Mucosa of descending colon (tissue), 3 donors: ENCODE measurements around the gene CPSF4L. TPM values are rescaled to one million over a fixed set of nuclear protein-coding genes. Genes with fewer than 3 reads are reported as not detected.

Experiments used
- ATAC-seq: fragments of 200-7000 bp; cut with Tn5 transposase; one replicate; pipeline ENCODE4 v1.9.1; 2020; ENCODE audit warnings: mild to moderate bottlenecking, moderate library complexity
- DNase-seq, 3 donors: peaks; one replicate each; pipeline ENCODE4 v3.0.0-alpha.2; 2020
- H3K36me3 ChIP-seq: fragments of 200-600 bp; one replicate; pipeline ENCODE4 v1.8.0; 2021; ENCODE audit warnings: low read depth, mild to moderate bottlenecking
- H3K4me1 ChIP-seq: fragments of 200-600 bp; one replicate; pipeline ENCODE4 v1.8.0; 2021; ENCODE audit warnings: low read depth, mild to moderate bottlenecking
- H3K4me3 ChIP-seq: fragments of 200-600 bp; one replicate; pipeline ENCODE4 v1.8.0; 2021; ENCODE audit warnings: mild to moderate bottlenecking
- H3K9me3 ChIP-seq: fragments of 200-600 bp; one replicate; pipeline ENCODE4 v1.8.0; 2021; ENCODE audit warnings: mild to moderate bottlenecking
- intact Hi-C, 2 donors: fragments of 100-400 bp; cut with DNase I in 1 of 2; cut with micrococcal nuclease in 1 of 2; formaldehyde crosslinking; loops; one replicate each; pipeline versions ENCODE4 v1.11.0 to v1.11.1; 2022; cut with DNase I, micrococcal nuclease
- total RNA-seq, 3 donors: library from RNA; stranded (reverse); fragmentation: NEBNext Ultra II Directional in 2 of 3; extraction: Animal tissue kit (Norgen Biotek cat#: 25700) in 2 of 3; gene quantifications; one replicate each; pipeline versions ENCODE4 v1.2.1 to v1.2.4, GENCODE V29; 2021 to 2023
- TF ChIP-seq, protein P1 (sequence below): fragments of 200-600 bp; IDR thresholded peaks from one replicate; pipeline ENCODE4 v1.8.0; 2022; ENCODE audit warnings: antibody characterized with exemption, mild to moderate bottlenecking
- donor health status: DM: no; HTN: no; CAD: no; lungs with moderate emphysema.
- donor health status: DM: no; HTN: no; CAD: no.
- donor health status: DM: no; HTN: yes; CAD: no.

The CPSF4L gene
- total RNA-seq, 3 donors from 2014 or later, result not detected

DNA sequence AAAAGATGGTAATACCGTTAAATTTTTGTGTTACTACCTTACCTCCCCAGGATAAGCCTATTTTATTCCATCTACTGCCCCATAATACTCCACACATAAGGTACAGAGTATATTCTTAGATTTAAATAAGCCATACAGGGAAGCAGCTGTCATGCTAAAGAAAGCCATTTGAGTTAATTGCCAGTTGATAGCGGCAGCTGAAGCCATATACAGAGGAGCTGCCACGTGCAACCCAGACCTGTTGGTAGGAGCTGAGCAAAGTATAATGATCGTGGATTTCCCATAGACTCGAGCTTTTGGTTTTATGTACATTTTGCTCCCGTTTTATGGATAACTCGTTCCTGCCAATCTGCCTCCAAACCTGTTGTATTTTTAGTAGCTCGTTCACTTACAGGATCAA lies 12.0 kb downstream of the CPSF4L start:
- no peaks in the 10 kb centered on the region for H3K4me1 ChIP-seq
- intact Hi-C loops, result no loop called here
- no peaks in the 10 kb centered on the region for H3K36me3 ChIP-seq
- no peak overlapping the region for H3K4me3 ChIP-seq
- no peaks in the 10 kb centered on the region for H3K9me3 ChIP-seq
- ATAC-seq, result no peak
- TF ChIP-seq, protein P1, sequence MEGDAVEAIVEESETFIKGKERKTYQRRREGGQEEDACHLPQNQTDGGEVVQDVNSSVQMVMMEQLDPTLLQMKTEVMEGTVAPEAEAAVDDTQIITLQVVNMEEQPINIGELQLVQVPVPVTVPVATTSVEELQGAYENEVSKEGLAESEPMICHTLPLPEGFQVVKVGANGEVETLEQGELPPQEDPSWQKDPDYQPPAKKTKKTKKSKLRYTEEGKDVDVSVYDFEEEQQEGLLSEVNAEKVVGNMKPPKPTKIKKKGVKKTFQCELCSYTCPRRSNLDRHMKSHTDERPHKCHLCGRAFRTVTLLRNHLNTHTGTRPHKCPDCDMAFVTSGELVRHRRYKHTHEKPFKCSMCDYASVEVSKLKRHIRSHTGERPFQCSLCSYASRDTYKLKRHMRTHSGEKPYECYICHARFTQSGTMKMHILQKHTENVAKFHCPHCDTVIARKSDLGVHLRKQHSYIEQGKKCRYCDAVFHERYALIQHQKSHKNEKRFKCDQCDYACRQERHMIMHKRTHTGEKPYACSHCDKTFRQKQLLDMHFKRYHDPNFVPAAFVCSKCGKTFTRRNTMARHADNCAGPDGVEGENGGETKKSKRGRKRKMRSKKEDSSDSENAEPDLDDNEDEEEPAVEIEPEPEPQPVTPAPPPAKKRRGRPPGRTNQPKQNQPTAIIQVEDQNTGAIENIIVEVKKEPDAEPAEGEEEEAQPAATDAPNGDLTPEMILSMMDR, result no peak
- no peak for DNase-seq

DNA sequence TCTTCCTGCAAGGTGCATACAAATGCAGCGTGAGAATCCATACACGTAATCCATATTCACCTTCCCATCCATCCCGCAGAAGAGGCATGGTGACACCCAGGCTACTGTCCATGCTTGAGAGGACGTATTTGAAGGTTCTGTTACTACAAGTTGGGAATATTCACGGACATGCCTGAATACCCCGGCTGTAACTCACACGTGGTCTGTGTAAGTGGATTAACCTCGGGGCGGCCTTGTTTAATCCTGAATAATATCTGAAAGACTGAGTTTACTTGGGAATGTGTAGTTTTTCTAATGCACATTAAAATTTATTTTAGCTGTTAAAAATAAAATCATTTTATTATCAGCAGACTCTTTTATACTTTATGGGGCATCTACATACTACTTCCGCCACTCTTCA lies 13.1 kb downstream of the CPSF4L start:
- intact Hi-C loops, result no loop called here
- no peaks in the 10 kb centered on the region for H3K9me3 ChIP-seq
- H3K36me3 ChIP-seq, result no peaks in the 10 kb centered on the region
- no peaks in the 10 kb centered on the region for H3K4me1 ChIP-seq
- ATAC-seq (no peak), DNase-seq (no peak)
- TF ChIP-seq, protein P1, result no peak
- H3K4me3 ChIP-seq, result no peak overlapping the region

DNA sequence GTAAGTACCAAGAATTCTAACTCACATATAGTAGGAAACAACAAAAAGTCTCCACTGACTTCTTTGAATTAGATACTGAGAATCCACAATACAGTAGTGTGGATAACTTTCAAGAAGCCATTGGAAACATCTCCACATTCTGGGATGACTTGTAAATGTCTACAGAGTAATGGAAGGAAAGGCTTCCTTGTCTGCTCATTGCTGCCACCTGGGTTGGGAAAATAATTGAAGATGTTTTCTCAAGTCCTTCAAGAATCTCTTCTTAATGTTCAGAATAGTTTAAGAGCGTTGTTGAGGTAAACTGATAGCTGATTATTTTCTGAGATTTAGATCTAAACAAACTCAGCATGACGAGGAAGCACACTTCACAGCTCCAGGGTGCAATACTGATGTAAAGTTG lies 14.0 kb downstream of the CPSF4L start:
- no peaks in the 10 kb centered on the region for H3K9me3 ChIP-seq
- H3K36me3 ChIP-seq, result no peaks in the 10 kb centered on the region
- ATAC-seq (no peak), DNase-seq (no peak)
- TF ChIP-seq, protein P1, result no peak
- H3K4me1 ChIP-seq, result no peaks in the 10 kb centered on the region
- intact Hi-C loops, result no loop called here
- no peak overlapping the region for H3K4me3 ChIP-seq

DNA sequence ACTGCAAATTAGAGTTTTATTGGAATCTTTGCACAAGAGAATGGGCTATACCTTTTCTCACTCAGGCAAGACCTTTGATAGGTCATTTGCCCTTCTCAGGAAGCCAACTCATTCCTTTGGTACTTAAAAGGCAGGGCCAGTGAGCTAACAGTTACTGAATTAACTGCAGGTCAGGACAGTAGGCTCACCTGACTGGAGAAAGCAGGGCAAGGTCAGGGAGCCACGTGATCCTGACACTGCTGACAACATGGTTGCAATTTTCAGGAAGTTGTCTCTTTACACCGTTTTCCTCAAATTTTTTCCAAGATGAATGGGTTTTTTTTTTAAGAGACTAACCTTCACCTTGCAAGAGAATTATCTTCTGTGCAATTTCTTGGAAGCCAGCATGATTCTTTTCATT lies 21.1 kb downstream of the CPSF4L start:
- intact Hi-C loops, result no loop called here
- DNase-seq, result no peak
- Histone ChIP-seq H3K9me3 (no peaks in the 10 kb centered on the region), H3K4me1 (no peaks in the 10 kb centered on the region), H3K36me3 (no peaks in the 10 kb centered on the region), H3K4me3 (no peak overlapping the region)
- TF ChIP-seq, protein P1, result no peak
- ATAC-seq, result peak; percentile 53

DNA sequence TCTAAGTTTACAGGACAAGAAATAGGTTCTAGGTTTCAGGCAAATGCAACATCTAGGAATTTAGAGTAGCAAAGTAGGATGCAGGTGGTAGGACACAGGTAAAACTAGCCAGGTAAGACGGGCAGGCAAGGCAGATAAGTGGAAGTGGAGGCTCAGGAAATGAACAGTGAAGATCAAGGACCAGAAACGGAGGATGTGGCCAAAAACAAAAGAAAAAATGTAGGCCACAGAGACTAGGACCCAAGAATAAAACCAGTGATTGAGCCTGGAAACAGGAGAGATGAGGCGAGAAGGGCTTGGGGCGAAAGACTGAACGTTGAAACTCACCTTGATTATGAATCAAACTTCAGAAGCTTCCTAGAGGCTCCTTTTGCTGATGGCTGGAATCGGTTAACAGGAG lies 24.0 kb downstream of the CPSF4L start:
- Histone ChIP-seq H3K4me3 (no peak overlapping the region), H3K9me3 (no peaks in the 10 kb centered on the region), H3K36me3 (no peaks in the 10 kb centered on the region), H3K4me1 (peaks cover 18% of the 10 kb centered on the region)
- DNase-seq (no peak), ATAC-seq (no peak)
- TF ChIP-seq, protein P1, result no peak
- intact Hi-C loops, result no loop called here

DNA sequence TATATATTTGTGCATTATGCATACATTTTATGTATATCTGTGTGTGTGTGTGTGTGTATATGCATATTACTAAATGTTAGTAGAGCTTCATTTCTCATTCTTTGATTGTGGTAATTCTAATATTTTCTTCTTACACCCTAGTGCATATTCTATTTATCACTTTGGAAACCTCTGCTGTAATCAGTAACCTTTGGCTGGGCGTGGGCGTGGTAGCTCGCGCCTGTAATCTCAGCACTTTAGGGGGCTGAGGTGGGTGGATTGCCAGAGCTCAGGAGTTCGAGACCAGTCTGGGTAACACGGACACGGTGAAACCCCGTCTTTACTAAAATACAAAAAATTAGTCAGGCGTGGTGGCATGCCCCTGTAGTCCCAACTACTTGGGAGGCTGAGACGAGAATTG lies 26.9 kb downstream of the CPSF4L start:
- Histone ChIP-seq H3K9me3 (no peaks in the 10 kb centered on the region), H3K4me3 (no peak overlapping the region), H3K36me3 (no peaks in the 10 kb centered on the region), H3K4me1 (peaks cover 37% of the 10 kb centered on the region)
- peak in 1 of 3 donors; percentile 74 for DNase-seq
- intact Hi-C loops, result no loop called here
- TF ChIP-seq, protein P1, result no peak
- ATAC-seq, result no peak
